LoVo (cell line): Measurements from ENCODE around the gene SUN5.
"Not testable (repeated sequence)": the region's sequence is repeated elsewhere in the genome, so short reads cannot be mapped to it uniquely, and the experiment has no call there.

Experiments used
- DNase-seq: peaks from one replicate; pipeline ENCODE4 v3.0.0-alpha.2; 2016; ENCODE audit warnings: low spot score

Gene SUN5

GRCh38 chr20:33004141-33004751 lies at the start of gene SUN5:
Gene SUN5, minus strand, starts transcription at chr20:33004433. Its CDS starts 93 bp downstream, at chr20:33004340.
- DNase-seq, result no peak

- no peak for DNase-seq
Observed at GRCh38 chr20:33053291-33054106, 49.3 kb upstream of the SUN5 start, which contains the start of gene BPIFB3. Gene BPIFB3, plus strand, starts transcription at chr20:33053903. Its CDS starts 1,533 bp downstream, at chr20:33055436.

GRCh38 chr20:33051333-33051732 lies 47.1 kb upstream of the SUN5 start:
- DNase-seq, result no peak

GRCh38 chr20:33046412-33046811 lies 42.2 kb upstream of the SUN5 start:
- DNase-seq, result no peak

- not testable (repeated sequence) for DNase-seq
Observed at GRCh38 chr20:33045129-33045721, 41.0 kb upstream of the SUN5 start.

- no peak for DNase-seq
Observed at GRCh38 chr20:33043731-33044181, 39.5 kb upstream of the SUN5 start.

DNA sequence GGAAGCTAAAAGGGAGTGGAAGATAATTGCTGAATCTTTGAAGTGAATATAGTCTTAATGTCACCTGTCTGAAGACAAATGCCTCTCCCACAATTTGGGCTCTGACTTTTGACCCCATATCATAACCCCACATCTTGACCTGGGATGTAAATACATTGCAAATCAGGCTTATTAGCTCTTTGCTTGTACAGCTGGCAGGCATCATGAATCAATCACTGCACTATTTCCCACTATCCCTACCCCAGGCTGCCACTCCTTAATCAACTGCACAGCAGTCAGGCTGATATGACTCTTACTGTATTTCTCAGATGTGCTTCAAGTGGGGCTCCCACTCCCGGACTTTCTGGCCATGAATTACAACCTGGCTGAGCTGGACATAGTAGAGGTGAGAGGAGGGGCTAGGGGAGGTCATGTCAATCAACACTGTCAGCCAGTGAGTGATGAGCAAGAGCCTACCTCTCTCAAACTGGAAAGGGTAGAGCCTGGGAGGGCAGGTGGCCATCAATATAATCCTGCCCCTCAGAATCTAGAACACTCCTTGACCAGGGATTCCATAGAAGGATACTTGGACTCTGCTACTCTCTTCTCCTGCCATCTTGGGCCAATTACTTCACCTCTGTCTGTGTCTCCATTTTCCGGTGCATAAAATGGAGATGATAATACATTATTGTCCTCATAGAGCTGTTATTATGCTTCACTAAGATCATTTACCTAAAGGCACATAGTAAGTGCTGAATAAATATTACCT lies 38.9 kb upstream of the SUN5 start:
- no peak for DNase-seq

- DNase-seq, result no peak
Observed at GRCh38 chr20:33042430-33042829, 38.2 kb upstream of the SUN5 start.

DNA sequence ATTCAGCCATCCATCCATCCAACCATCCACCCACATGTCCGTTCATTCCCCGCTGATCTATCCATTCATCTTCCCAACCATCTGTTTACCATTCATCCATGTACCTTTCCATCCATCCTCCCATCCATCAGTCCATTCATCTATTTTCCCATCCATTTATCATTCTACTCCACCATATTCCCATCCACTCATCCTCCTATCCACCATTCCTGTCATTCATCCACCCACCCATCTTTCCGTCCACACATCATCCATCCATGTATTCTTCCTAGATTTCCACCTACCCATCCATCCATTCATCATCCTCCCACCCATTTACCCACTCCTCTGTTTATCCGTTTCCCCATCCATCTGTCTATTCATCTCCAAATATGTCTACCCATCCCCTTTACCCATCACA lies 34.0 kb upstream of the SUN5 start:
- no peak for DNase-seq

GRCh38 chr20:33037456-33037855 lies 33.2 kb upstream of the SUN5 start:
- no peak for DNase-seq

GRCh38 chr20:33034901-33035492 lies 30.8 kb upstream of the SUN5 start:
- no peak for DNase-seq

DNA sequence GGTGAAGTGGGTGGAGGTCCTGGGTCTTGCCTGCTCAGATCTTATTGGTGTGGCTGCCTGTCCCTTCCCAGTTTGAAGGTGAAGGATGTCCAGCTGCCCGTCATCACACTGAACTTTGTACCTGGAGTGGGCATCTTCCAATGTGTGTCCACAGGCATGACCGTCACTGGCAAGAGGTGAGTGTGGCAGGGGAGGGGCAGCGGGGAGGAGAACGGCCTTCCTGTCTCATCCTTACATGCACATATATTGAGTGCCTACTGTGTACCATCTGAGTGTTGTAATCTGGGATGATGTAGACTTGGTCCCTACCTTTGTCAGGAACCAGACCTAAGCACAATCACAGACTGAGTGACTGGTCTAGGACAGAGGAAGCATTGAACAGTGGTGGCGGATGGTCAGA lies 29.9 kb upstream of the SUN5 start:
- DNase-seq, result no peak

DNA sequence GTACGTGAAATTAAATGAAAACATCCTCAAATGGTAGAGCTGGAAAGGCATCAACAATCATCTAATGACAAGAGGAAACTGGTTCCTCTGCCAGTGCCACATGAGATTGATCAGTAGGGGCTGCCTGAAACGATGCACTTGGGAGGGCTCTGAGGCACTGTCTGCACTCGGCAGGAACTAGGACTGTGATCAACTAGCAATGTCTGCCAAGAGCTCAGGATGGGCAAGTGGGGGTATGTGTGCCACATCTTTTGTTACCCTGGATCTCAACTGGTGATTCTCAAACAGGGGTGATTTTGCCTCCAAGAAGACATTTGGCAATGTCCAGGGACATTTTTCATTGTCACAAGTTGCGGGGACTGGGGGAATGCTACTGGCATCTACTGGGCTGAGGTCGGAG lies 29.1 kb upstream of the SUN5 start:
- no peak for DNase-seq

DNA sequence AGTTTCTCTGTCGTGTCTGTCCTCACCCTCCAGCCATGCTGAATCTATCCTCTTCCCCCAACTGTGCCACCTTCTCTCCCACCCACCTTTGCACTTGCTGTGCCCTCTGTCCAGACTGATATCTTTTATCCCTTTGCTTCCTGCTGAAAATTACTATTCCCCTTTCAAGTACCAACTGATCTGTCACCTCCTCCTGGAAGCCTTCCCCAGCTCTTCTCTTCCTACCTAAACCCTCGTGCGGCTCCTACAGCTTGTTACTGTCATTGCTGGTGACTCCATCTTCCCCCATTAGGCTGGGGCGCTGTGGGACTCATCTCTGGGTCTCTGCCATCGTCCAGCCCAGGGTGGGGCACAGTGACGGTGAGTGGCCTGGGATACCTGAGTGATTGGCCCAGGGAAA lies 28.3 kb upstream of the SUN5 start:
- no peak for DNase-seq

- DNase-seq, result no peak
Observed at GRCh38 chr20:33031531-33031930, 27.3 kb upstream of the SUN5 start, which contains the start of gene BPIFB6. Gene BPIFB6, plus strand, starts transcription at chr20:33031648. Its CDS starts 0 bp downstream, at chr20:33031648.

DNA sequence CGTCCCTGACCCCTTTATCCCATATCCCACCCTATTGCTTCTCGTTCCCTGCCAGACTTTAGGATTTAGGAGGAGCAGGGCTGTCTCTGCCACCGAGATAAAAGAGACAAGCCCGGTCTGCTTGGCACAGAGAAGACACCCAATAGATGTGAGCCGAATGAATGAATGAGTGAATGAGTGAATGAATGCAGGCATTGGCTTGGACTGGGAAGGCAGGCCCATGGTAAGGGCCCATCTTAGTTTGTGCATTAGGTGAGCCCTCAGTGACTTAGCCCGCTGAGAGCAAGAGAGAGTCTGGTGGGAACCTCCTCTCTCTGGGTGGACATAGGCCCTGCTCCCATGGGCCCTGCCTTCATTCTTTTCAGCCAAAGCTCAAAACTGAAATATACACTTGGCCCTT lies 26.3 kb upstream of the SUN5 start:
- no peak for DNase-seq

DNA sequence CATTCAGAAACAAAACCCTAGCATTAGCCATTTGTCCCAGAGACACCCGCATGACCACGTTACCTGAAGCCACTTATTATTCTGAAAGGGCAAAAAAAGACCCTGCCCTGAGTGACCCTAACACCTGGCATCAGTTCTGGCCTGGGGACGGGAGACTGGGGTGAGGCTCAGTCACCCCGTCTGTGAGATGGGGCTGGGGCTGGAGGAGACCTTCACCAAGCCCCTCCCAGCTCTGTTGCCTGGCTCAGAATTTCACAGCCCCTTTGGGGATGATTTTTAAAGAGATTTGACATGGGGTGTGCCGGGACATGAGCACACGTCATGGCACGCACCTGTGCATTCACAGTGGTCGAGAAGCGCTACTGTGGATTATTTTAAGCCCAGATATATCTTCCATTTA lies 25.8 kb upstream of the SUN5 start:
- DNase-seq, result no peak

GRCh38 chr20:33028875-33029274 lies 24.6 kb upstream of the SUN5 start:
- no peak for DNase-seq

DNA sequence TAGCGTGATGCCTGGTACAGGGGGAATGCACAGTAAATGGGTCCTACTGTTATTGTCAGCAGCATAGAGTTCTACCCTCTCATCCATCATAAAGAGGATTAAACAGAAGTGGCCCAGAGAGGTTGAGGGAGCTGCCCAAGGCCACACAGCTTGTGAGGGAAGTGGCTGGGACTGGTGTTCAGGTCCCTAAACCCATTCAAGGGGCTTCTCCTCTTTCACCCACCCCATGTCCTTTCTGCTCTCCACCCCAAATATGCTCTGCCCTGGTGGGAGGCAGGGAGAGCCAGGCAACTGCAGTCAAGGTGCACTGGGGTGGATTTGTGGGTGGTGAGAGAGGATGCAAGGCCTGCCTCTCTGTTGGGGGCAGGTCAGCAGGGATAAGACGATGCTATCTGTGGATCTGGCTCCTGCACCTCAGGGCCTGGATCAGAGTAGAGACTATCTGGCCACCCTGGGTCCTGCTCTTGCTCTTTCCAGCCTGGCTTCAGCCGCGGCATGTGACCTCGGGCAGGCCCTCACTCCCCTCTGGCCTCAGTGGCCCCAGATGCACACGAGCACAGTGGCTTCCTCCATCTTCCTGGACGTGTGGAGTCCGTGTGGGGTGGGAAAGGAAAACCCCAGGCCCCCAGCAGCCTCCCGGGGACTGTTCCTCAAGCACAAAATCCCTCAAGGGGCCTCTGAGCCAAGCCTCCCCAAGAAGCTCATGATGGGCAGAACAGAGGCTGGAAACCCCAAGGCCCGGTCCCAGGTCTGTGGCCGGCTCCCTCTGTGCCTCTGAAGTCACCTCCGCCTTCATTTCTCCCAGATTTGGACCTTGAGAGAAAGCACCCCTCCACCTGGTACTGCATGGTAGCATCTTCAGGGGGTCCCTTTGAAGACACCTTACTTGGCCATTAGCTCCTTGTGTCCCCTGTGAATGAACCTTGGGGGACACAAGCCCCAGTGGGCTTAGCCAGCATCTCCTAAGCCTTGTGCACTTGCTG lies 23.8 kb upstream of the SUN5 start:
- DNase-seq, result no peak
